ENCODE data around the gene TCF12. TPM values are rescaled to one million over a fixed set of nuclear protein-coding genes. Genes with fewer than 3 reads are reported as not detected.

Gene TCF12
- total and polyA plus RNA-seq, 5 experiments from 2014 or later, result 43.2 to 77.3 (median 54.3) TPM

GRCh38 chr15:57070674-57071073 is 152.2 kb downstream of the TCF12 start:
- H3K27me3 Mint-ChIP-seq, result no peaks in the 10 kb centered on the region
- ATAC-seq, result no peak
- no peak for DNase-seq
- peaks cover 0 to 4% (median 3%) of the 10 kb centered on the region in 3 donors for H3K36me3 Mint-ChIP-seq
- H3K9me3 Mint-ChIP-seq, result no peaks in the 10 kb centered on the region
- POLR2A ChIA-PET, result no interaction called here
- peak overlapping the region in 1 of 10 donors; percentile 45 for H3K27ac Mint-ChIP-seq
- H3K4me1 Mint-ChIP-seq, result peaks cover 12 to 60% (median 43%) of the 10 kb centered on the region in 4 donors
- no peak overlapping the region for H3K4me3 Mint-ChIP-seq

- peaks cover 0 to 3% (median 0%) of the 10 kb centered on the region in 3 donors for H3K36me3 Mint-ChIP-seq
- no peaks in the 10 kb centered on the region for H3K9me3 Mint-ChIP-seq
- DNase-seq, result peak in 4 of 10 donors; percentile 3 to 30 (median 18)
- peak overlapping the region in 3 of 10 donors; percentile 1 to 10 (median 9) for H3K4me3 Mint-ChIP-seq
- POLR2A ChIA-PET, result no interaction called here
- H3K4me1 Mint-ChIP-seq, result peaks cover 13 to 42% (median 37%) of the 10 kb centered on the region in 4 donors
- no peaks in the 10 kb centered on the region for H3K27me3 Mint-ChIP-seq
- peak in 1 of 2 donors; percentile 39 for ATAC-seq
- peak overlapping the region in 1 of 10 donors; percentile 2 for H3K27ac Mint-ChIP-seq
These were observed 161.0 kb downstream of the TCF12 start for GRCh38 chr15:57079446-57079845.

GRCh38 chr15:57079931-57080620 is 161.6 kb downstream of the TCF12 start:
- peak overlapping the region in 1 of 10 donors; percentile 1 for H3K4me3 Mint-ChIP-seq

GRCh38 chr15:57082054-57082728 is 163.7 kb downstream of the TCF12 start:
- peaks cover 11 to 34% (median 31%) of the 10 kb centered on the region in 4 donors for H3K4me1 Mint-ChIP-seq
- no peak for DNase-seq
- POLR2A ChIA-PET, result no interaction called here
- H3K4me3 Mint-ChIP-seq, result no peak overlapping the region
- H3K27me3 Mint-ChIP-seq, result no peaks in the 10 kb centered on the region
- H3K9me3 Mint-ChIP-seq, result no peaks in the 10 kb centered on the region
- H3K36me3 Mint-ChIP-seq, result peaks cover 0 to 2% (median 0%) of the 10 kb centered on the region in 3 donors
- H3K27ac Mint-ChIP-seq, result no peak overlapping the region
- ATAC-seq, result no peak

More at GRCh38 chr15:57079931-57080620, 161.6 kb downstream of the TCF12 start:
- Mint-ChIP-seq H3K27ac (peak overlapping the region in 2 of 10 donors; percentile 30 to 48), H3K27me3 (no peaks in the 10 kb centered on the region), H3K4me1 (peaks cover 15 to 39% (median 37%) of the 10 kb centered on the region in 4 donors), H3K9me3 (no peaks in the 10 kb centered on the region), H3K36me3 (peaks cover 0 to 3% (median 0%) of the 10 kb centered on the region in 3 donors)
- ATAC-seq, result peak in 1 of 2 donors; percentile 38
- no peak for DNase-seq
- POLR2A ChIA-PET, result no interaction called here

- Mint-ChIP-seq H3K4me3 (no peak overlapping the region), H3K27ac (no peak overlapping the region), H3K4me1 (peaks cover 14 to 32% (median 29%) of the 10 kb centered on the region in 4 donors), H3K9me3 (no peaks in the 10 kb centered on the region), H3K27me3 (no peaks in the 10 kb centered on the region), H3K36me3 (peaks cover 0 to 2% (median 0%) of the 10 kb centered on the region in 3 donors)
- POLR2A ChIA-PET, result no interaction called here
- DNase-seq (no peak), ATAC-seq (no peak)
These were observed 165.7 kb downstream of the TCF12 start for GRCh38 chr15:57084192-57084591.

- Mint-ChIP-seq H3K4me1 (peaks cover 10 to 31% (median 21%) of the 10 kb centered on the region in 4 donors), H3K36me3 (peaks cover 0 to 2% (median 0%) of the 10 kb centered on the region in 3 donors), H3K27me3 (no peaks in the 10 kb centered on the region), H3K27ac (no peak overlapping the region), H3K9me3 (no peaks in the 10 kb centered on the region), H3K4me3 (no peak overlapping the region)
- POLR2A ChIA-PET, result no interaction called here
- ATAC-seq, result no peak
- no peak for DNase-seq
These were observed 166.8 kb downstream of the TCF12 start for GRCh38 chr15:57085267-57085666.

GRCh38 chr15:57086857-57087427 is 168.5 kb downstream of the TCF12 start:
- peaks cover 0 to 8% (median 0%) of the 10 kb centered on the region in 3 donors for H3K36me3 Mint-ChIP-seq
- peaks cover 13 to 28% (median 22%) of the 10 kb centered on the region in 4 donors for H3K4me1 Mint-ChIP-seq
- no peaks in the 10 kb centered on the region for H3K27me3 Mint-ChIP-seq
- no peak overlapping the region for H3K4me3 Mint-ChIP-seq
- POLR2A ChIA-PET, result no interaction called here
- no peaks in the 10 kb centered on the region for H3K9me3 Mint-ChIP-seq
- ATAC-seq (no peak), DNase-seq (no peak)
- no peak overlapping the region for H3K27ac Mint-ChIP-seq

GRCh38 chr15:57089815-57090495 is 171.5 kb downstream of the TCF12 start:
- peak overlapping the region in 1 of 10 donors; percentile 69 for H3K27ac Mint-ChIP-seq
- ATAC-seq (no peak), DNase-seq (no peak)
- H3K36me3 Mint-ChIP-seq, result peaks cover 0 to 32% (median 7%) of the 10 kb centered on the region in 3 donors
- H3K9me3 Mint-ChIP-seq, result no peaks in the 10 kb centered on the region
- no peak overlapping the region for H3K4me3 Mint-ChIP-seq
- POLR2A ChIA-PET, result no interaction called here
- H3K4me1 Mint-ChIP-seq, result peaks cover 12 to 33% (median 27%) of the 10 kb centered on the region in 4 donors
- no peaks in the 10 kb centered on the region for H3K27me3 Mint-ChIP-seq

GRCh38 chr15:57090496-57090859 is 172.0 kb downstream of the TCF12 start:
- DNase-seq, result no peak
- Mint-ChIP-seq H3K36me3 (peaks cover 0 to 33% (median 11%) of the 10 kb centered on the region in 3 donors), H3K27me3 (no peaks in the 10 kb centered on the region), H3K4me3 (no peak overlapping the region), H3K27ac (peak overlapping the region in 3 of 10 donors; percentile 2 to 22 (median 17)), H3K9me3 (no peaks in the 10 kb centered on the region), H3K4me1 (peaks cover 11 to 36% (median 26%) of the 10 kb centered on the region in 4 donors)
- no peak for ATAC-seq
- POLR2A ChIA-PET, result no interaction called here

- Mint-ChIP-seq H3K9me3 (no peaks in the 10 kb centered on the region), H3K27me3 (no peaks in the 10 kb centered on the region), H3K27ac (peak overlapping the region in 3 of 10 donors; percentile 27 to 63 (median 53)), H3K36me3 (peaks cover 0 to 34% (median 12%) of the 10 kb centered on the region in 3 donors), H3K4me3 (peak overlapping the region in 1 of 10 donors; percentile 6), H3K4me1 (peaks cover 11 to 36% (median 26%) of the 10 kb centered on the region in 4 donors)
- no peak for ATAC-seq
- POLR2A ChIA-PET, result no interaction called here
- DNase-seq, result no peak
These were observed 173.2 kb downstream of the TCF12 start for GRCh38 chr15:57091636-57092035.

- Mint-ChIP-seq H3K4me1 (peaks cover 13 to 36% (median 23%) of the 10 kb centered on the region in 4 donors), H3K4me3 (no peak overlapping the region), H3K27me3 (no peaks in the 10 kb centered on the region), H3K36me3 (peaks cover 0 to 34% (median 12%) of the 10 kb centered on the region in 3 donors), H3K27ac (peak overlapping the region in 1 of 10 donors; percentile 63), H3K9me3 (no peaks in the 10 kb centered on the region)
- POLR2A ChIA-PET, result no interaction called here
- DNase-seq (no peak), ATAC-seq (no peak)
These were observed 173.8 kb downstream of the TCF12 start for GRCh38 chr15:57092252-57092651.
